KMS-11 (cell line): Measurements from ENCODE around the gene STAM.
"Not testable (repeated sequence)": the region's sequence is repeated elsewhere in the genome, so short reads cannot be mapped to it uniquely, and the experiment has no call there.

ENCODE experiments used
- H2AFZ ChIP-seq: fragments of 200-600 bp; sonication (generic); 2 replicates; pipeline ENCODE4 v1.6.1; 2016; ENCODE audit warnings: antibody characterized with exemption, mixed run types, low read depth
- H3K27ac ChIP-seq: fragments of 200-600 bp; sonication (generic); 2 replicates; pipeline ENCODE4 v1.6.1; 2016; ENCODE audit warnings: mild to moderate bottlenecking, mixed run types
- H3K27me3 ChIP-seq: fragments of 200-600 bp; sonication (generic); 2 replicates; pipeline ENCODE4 v1.6.1; 2017; ENCODE audit warnings: mild to moderate bottlenecking, low read depth, mixed run types, moderate library complexity; ENCODE audit not compliant: insufficient read depth
- H3K36me3 ChIP-seq: fragments of 200-600 bp; sonication (generic); 2 replicates; pipeline ENCODE4 v1.6.1; 2017; ENCODE audit warnings: mild to moderate bottlenecking, mixed run types; ENCODE audit not compliant: insufficient read depth
- H3K4me1 ChIP-seq: fragments of 200-600 bp; sonication (generic); 2 replicates; pipeline ENCODE4 v1.6.1; 2016; ENCODE audit warnings: mild to moderate bottlenecking, low read depth, mixed run types; ENCODE audit not compliant: poor library complexity, severe bottlenecking
- H3K4me2 ChIP-seq: fragments of 200-600 bp; sonication (generic); 2 replicates; pipeline ENCODE4 v1.7.0; 2016; ENCODE audit warnings: mild to moderate bottlenecking, mixed run types
- H3K4me3 ChIP-seq: fragments of 200-600 bp; sonication (generic); IDR thresholded peaks from 2 replicates; pipeline ENCODE4 v1.6.1; 2017; ENCODE audit warnings: low read depth, low read length, mixed read lengths; ENCODE audit not compliant: insufficient read depth
- H3K79me2 ChIP-seq: fragments of 200-600 bp; sonication (generic); 2 replicates; pipeline ENCODE4 v1.6.1; 2016; ENCODE audit warnings: low read depth, mixed run types; ENCODE audit not compliant: insufficient read depth
- H3K9ac ChIP-seq: fragments of 200-600 bp; sonication (generic); 2 replicates; pipeline ENCODE4 v1.6.1; 2016; ENCODE audit warnings: mild to moderate bottlenecking, mixed run types
- H4K20me1 ChIP-seq: fragments of 200-600 bp; sonication (generic); 2 replicates; pipeline ENCODE4 v1.6.1; 2016; ENCODE audit warnings: mild to moderate bottlenecking, mixed run types; ENCODE audit not compliant: insufficient read depth
- TF ChIP-seq, protein P1 (sequence below): fragments of 200-600 bp; sonication (generic); conservative IDR thresholded peaks from 2 replicates; pipeline ENCODE4 v1.6.1; 2017; ENCODE audit warnings: low read depth, mild to moderate bottlenecking, antibody characterized with exemption, low read length, moderate library complexity, mixed read lengths

The STAM gene

DNA sequence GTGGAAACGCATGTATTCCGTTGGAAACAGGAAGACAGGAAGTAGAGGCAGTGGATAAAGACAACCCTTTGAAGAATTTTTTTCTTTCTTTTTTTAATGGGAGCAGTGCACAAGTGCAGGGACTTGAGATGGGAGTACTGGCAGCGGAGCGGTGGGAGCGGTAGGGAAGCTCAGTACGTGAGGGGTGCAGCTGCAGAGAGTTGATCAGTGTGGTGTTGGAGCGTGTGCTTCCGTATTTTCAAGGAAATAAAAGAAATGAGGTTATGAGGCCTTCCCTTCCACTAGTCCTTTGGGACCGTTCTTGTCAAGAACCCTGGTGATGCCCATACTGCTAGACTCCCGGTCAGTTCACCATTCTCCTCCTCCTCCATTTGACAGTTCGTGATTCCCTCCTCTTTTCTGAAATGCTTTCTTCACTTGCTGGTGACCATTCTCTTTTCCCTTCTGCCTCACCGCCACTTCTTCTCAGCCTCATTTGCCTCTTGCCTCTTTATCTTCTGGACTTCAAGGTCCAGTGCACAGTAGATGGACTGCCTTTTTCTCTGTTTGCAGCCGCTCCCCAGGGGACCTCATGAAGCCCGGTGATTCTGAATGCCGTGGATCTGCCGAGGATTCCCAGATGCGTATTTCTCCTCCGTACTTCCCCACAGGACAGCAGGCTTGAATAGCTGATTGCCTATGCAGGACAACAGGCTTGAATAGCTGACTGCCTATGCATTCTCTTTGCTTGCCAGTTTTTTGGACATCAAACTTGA lies 68.9 kb downstream of the STAM start:
- Histone ChIP-seq H2AFZ (no peak overlapping the region), H3K79me2 (no peaks in the 10 kb centered on the region), H3K27me3 (no peaks in the 10 kb centered on the region), H3K4me1 (no peaks in the 10 kb centered on the region), H3K9ac (no peak overlapping the region), H4K20me1 (no peaks in the 10 kb centered on the region), H3K4me3 (no peak overlapping the region), H3K36me3 (peaks cover 4% of the 10 kb centered on the region; the same call in 1 of the 2 replicates), H3K4me2 (no peak overlapping the region), H3K27ac (no peak overlapping the region)
- TF ChIP-seq, protein P1, sequence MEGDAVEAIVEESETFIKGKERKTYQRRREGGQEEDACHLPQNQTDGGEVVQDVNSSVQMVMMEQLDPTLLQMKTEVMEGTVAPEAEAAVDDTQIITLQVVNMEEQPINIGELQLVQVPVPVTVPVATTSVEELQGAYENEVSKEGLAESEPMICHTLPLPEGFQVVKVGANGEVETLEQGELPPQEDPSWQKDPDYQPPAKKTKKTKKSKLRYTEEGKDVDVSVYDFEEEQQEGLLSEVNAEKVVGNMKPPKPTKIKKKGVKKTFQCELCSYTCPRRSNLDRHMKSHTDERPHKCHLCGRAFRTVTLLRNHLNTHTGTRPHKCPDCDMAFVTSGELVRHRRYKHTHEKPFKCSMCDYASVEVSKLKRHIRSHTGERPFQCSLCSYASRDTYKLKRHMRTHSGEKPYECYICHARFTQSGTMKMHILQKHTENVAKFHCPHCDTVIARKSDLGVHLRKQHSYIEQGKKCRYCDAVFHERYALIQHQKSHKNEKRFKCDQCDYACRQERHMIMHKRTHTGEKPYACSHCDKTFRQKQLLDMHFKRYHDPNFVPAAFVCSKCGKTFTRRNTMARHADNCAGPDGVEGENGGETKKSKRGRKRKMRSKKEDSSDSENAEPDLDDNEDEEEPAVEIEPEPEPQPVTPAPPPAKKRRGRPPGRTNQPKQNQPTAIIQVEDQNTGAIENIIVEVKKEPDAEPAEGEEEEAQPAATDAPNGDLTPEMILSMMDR: no peak

DNA sequence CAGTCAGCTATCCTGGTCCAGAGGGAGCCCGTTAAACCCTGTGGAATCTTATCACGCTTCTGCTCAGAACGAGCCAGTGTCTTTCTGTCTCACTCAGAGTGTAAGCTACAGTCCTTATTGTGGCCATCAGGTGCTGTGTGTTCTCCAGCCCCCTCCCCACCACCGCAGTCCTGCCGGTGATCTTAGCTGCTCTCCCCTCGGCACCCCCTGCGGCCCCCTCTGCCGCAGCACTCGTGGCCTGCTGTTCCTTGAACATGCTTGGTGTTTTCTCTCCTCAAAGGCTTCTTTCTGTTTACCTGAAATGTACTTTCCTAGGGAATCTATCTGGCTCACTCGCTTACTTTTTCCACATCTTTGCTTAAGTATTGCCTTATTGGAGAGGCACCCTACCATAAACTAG lies 69.8 kb downstream of the STAM start:
- no peaks in the 10 kb centered on the region for H3K27me3 ChIP-seq
- no peaks in the 10 kb centered on the region for H4K20me1 ChIP-seq
- H3K27ac ChIP-seq: no peak overlapping the region
- TF ChIP-seq, protein P1: no peak
- no peaks in the 10 kb centered on the region for H3K79me2 ChIP-seq
- H3K4me3 ChIP-seq: no peak overlapping the region
- no peak overlapping the region for H3K9ac ChIP-seq
- no peak overlapping the region for H3K4me2 ChIP-seq
- no peaks in the 10 kb centered on the region for H3K4me1 ChIP-seq
- H3K36me3 ChIP-seq: peaks cover 4% of the 10 kb centered on the region; the same call in 1 of the 2 replicates
- no peak overlapping the region for H2AFZ ChIP-seq

DNA sequence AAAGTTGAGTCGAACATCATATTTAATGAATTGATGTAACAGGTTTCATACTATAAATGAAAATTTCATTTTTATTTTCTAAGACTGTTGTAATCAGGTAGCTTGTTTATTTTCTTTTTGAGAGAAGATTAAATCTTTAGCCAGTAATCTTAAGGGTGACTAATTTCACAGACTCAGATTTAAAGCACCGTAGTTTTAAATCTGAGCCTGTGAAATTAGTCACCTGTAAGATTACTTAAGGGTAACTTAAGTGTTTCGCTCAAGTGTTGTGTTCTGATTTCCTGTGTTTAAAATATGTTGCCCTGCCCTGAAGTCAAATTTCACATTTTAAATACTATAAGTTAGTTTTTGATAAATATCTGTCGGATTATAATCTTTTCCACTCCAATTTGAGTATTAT lies 72.2 kb downstream of the STAM start:
- no peaks in the 10 kb centered on the region for H3K4me1 ChIP-seq
- H3K27ac ChIP-seq: no peak overlapping the region
- no peaks in the 10 kb centered on the region for H4K20me1 ChIP-seq
- H3K27me3 ChIP-seq: no peaks in the 10 kb centered on the region
- H3K4me2 ChIP-seq: no peak overlapping the region
- H3K9ac ChIP-seq: no peak overlapping the region
- H3K36me3 ChIP-seq: no peaks in the 10 kb centered on the region; the same call in 1 of the 2 replicates
- no peaks in the 10 kb centered on the region for H3K79me2 ChIP-seq
- H3K4me3 ChIP-seq: no peak overlapping the region
- no peak overlapping the region for H2AFZ ChIP-seq
- TF ChIP-seq, protein P1: no peak

DNA sequence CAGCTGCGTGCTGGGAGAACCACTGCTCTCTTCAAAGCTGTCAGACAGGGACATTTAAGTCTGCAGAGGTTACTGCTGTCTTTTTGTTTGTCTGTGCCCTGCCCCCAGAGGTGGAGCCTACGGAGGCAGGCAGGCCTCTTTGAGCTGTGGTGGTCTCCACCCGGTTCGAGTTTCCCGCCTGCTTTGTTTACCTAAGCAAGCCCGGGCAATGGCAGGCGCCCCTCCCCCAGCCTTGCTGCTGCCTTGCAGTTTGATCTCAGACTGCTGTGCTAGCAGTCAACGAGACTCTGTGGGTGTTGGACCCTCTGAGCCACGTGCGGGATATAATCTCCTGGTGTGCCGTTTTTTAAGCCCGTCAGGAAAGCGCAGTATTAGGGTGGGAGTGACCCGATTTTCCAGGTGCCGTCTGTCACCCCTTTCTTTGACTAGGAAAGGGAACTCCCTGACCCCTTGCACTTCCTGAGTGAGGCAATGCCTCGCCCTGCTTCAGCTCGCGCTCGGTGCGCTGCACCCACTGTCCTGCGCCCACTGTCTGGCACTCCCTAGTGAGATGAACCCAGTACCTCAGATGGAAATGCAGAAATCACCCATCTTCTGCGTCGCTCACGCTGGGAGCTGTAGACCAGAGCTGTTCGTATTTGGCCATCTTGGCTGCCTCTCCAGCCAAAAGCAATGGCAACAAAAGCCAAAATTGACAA lies 78.5 kb downstream of the STAM start:
- H3K36me3 ChIP-seq, H3K4me2 ChIP-seq, H3K27me3 ChIP-seq, H4K20me1 ChIP-seq, H3K27ac ChIP-seq, H3K4me3 ChIP-seq, H3K79me2 ChIP-seq, H2AFZ ChIP-seq, H3K4me1 ChIP-seq, H3K9ac ChIP-seq: not testable (repeated sequence)

DNA sequence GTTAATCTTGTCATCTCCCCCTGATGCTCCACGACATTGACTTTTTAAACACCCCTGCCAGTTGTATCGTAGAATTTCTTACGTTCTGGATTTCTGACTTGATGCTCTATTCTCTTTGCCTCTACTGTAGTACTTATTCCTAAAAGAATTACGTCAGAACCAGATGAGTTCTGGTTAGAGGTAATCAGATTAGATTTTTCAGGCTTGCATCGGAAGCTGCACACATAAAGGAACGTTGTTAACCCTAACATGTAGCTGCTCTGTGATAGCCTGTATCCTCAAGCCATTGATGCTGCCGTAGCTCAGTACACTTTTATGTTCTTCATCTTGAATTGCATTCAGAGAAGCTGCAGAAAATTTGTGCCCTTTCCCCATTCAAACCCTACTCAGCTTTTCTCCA lies 81.8 kb downstream of the STAM start:
- H3K4me3 ChIP-seq: no peak overlapping the region
- H3K79me2 ChIP-seq: no peaks in the 10 kb centered on the region
- TF ChIP-seq, protein P1: no peak
- no peaks in the 10 kb centered on the region for H3K36me3 ChIP-seq
- no peak overlapping the region for H2AFZ ChIP-seq
- H3K4me1 ChIP-seq: no peaks in the 10 kb centered on the region
- no peak overlapping the region for H3K27ac ChIP-seq
- no peak overlapping the region for H3K9ac ChIP-seq
- no peak overlapping the region for H3K4me2 ChIP-seq
- no peaks in the 10 kb centered on the region for H4K20me1 ChIP-seq
- H3K27me3 ChIP-seq: no peaks in the 10 kb centered on the region
